ENCODE measurements around the gene CNGA3. TPM values are rescaled to one million over a fixed set of nuclear protein-coding genes. Genes with fewer than 3 reads are reported as not detected.
"Not testable (repeated sequence)": the region's sequence is repeated elsewhere in the genome, so short reads cannot be mapped to it uniquely, and the experiment has no call there.

Gene CNGA3
- polyA plus RNA-seq, 2 donors = 0.02 to 0.05 TPM

GRCh38 chr2:98403878-98404277, 57.6 kb downstream of the CNGA3 start:
- H3K4me1 ChIP-seq (ENCODE audit: control insufficient read depth in 2 of 2, insufficient read depth in 2 of 2, low read length in 1 of 2) = no peaks in the 10 kb centered on the region
- no peaks in the 10 kb centered on the region for H3K27me3 ChIP-seq (ENCODE audit: control insufficient read depth in 1 of 2, insufficient read depth in 2 of 2, low read length in 2 of 2)
- no peak overlapping the region for H3K27ac ChIP-seq (ENCODE audit: low read depth in 2 of 2, low read length in 1 of 2)
- no peak overlapping the region for H3K4me3 ChIP-seq (ENCODE audit: low read depth in 1 of 2, low read length in 2 of 2)
- no peaks in the 10 kb centered on the region for H3K9me3 ChIP-seq (ENCODE audit: control insufficient read depth in 2 of 2, insufficient read depth in 1 of 2, low read depth in 1 of 2, low read length in 1 of 2)
- H3K36me3 ChIP-seq (ENCODE audit: control insufficient read depth in 2 of 2, insufficient read depth in 2 of 2, low read length in 1 of 2) = no peaks in the 10 kb centered on the region

- Histone ChIP-seq H3K9me3 (ENCODE audit: control insufficient read depth in 2 of 2, insufficient read depth in 1 of 2, low read depth in 1 of 2, low read length in 1 of 2) (no peaks in the 10 kb centered on the region), H3K4me3 (ENCODE audit: low read depth in 1 of 2, low read length in 2 of 2) (no peak overlapping the region), H3K27me3 (ENCODE audit: control insufficient read depth in 1 of 2, insufficient read depth in 2 of 2, low read length in 2 of 2) (no peaks in the 10 kb centered on the region), H3K27ac (ENCODE audit: low read depth in 2 of 2, low read length in 1 of 2) (no peak overlapping the region), H3K4me1 (ENCODE audit: control insufficient read depth in 2 of 2, insufficient read depth in 2 of 2, low read length in 1 of 2) (no peaks in the 10 kb centered on the region), H3K36me3 (ENCODE audit: control insufficient read depth in 2 of 2, insufficient read depth in 2 of 2, low read length in 1 of 2) (no peaks in the 10 kb centered on the region)
- WGBS, 2 donors = 79 to 88% methylated on average over 2 of the region's 2 CpGs
These were observed 58.4 kb downstream of the CNGA3 start for GRCh38 chr2:98404556-98405250.

- H3K27ac ChIP-seq (ENCODE audit: low read depth in 2 of 2, low read length in 1 of 2) = no peak overlapping the region
- H3K4me3 ChIP-seq (ENCODE audit: low read depth in 1 of 2, low read length in 2 of 2) = no peak overlapping the region
- H3K9me3 ChIP-seq (ENCODE audit: control insufficient read depth in 2 of 2, insufficient read depth in 1 of 2, low read depth in 1 of 2, low read length in 1 of 2) = no peaks in the 10 kb centered on the region
- no peaks in the 10 kb centered on the region for H3K27me3 ChIP-seq (ENCODE audit: control insufficient read depth in 1 of 2, insufficient read depth in 2 of 2, low read length in 2 of 2)
- 85 to 88% methylated on average over 2 of the region's 2 CpGs for whole genome bisulfite sequencing, 2 donors
- H3K4me1 ChIP-seq (ENCODE audit: control insufficient read depth in 2 of 2, insufficient read depth in 2 of 2, low read length in 1 of 2) = no peaks in the 10 kb centered on the region
- H3K36me3 ChIP-seq (ENCODE audit: control insufficient read depth in 2 of 2, insufficient read depth in 2 of 2, low read length in 1 of 2) = no peaks in the 10 kb centered on the region
These were observed 59.0 kb downstream of the CNGA3 start for GRCh38 chr2:98405301-98405700.

- no peaks in the 10 kb centered on the region for H3K27me3 ChIP-seq (ENCODE audit: control insufficient read depth in 1 of 2, insufficient read depth in 2 of 2, low read length in 2 of 2)
- 74 to 77% methylated on average over 5 of the region's 5 CpGs for WGBS, 2 donors
- no peaks in the 10 kb centered on the region for H3K9me3 ChIP-seq (ENCODE audit: control insufficient read depth in 2 of 2, insufficient read depth in 1 of 2, low read depth in 1 of 2, low read length in 1 of 2)
- no peaks in the 10 kb centered on the region for H3K4me1 ChIP-seq (ENCODE audit: control insufficient read depth in 2 of 2, insufficient read depth in 2 of 2, low read length in 1 of 2)
- H3K27ac ChIP-seq (ENCODE audit: low read depth in 2 of 2, low read length in 1 of 2) = no peak overlapping the region
- no peaks in the 10 kb centered on the region for H3K36me3 ChIP-seq (ENCODE audit: control insufficient read depth in 2 of 2, insufficient read depth in 2 of 2, low read length in 1 of 2)
- no peak overlapping the region for H3K4me3 ChIP-seq (ENCODE audit: low read depth in 1 of 2, low read length in 2 of 2)
These were observed 61.9 kb downstream of the CNGA3 start for GRCh38 chr2:98408155-98408554.

GRCh38 chr2:98412751-98413458, 66.6 kb downstream of the CNGA3 start:
- H3K36me3 ChIP-seq (ENCODE audit: control insufficient read depth in 2 of 2, insufficient read depth in 2 of 2, low read length in 1 of 2) = no peaks in the 10 kb centered on the region
- H3K27ac ChIP-seq (ENCODE audit: low read depth in 2 of 2, low read length in 1 of 2) = no peak overlapping the region
- peaks cover 0 to 3% of the 10 kb centered on the region in 2 donors for H3K9me3 ChIP-seq (ENCODE audit: control insufficient read depth in 2 of 2, insufficient read depth in 1 of 2, low read depth in 1 of 2, low read length in 1 of 2)
- H3K27me3 ChIP-seq (ENCODE audit: control insufficient read depth in 1 of 2, insufficient read depth in 2 of 2, low read length in 2 of 2) = no peaks in the 10 kb centered on the region
- no peak overlapping the region for H3K4me3 ChIP-seq (ENCODE audit: low read depth in 1 of 2, low read length in 2 of 2)
- 26 to 41% methylated on average over 5 of the region's 5 CpGs for WGBS, 2 donors
- H3K4me1 ChIP-seq (ENCODE audit: control insufficient read depth in 2 of 2, insufficient read depth in 2 of 2, low read length in 1 of 2) = no peaks in the 10 kb centered on the region

- not testable (repeated sequence) for H3K36me3 ChIP-seq (ENCODE audit: control insufficient read depth in 2 of 2, insufficient read depth in 2 of 2, low read length in 1 of 2); H3K9me3 ChIP-seq (ENCODE audit: control insufficient read depth in 2 of 2, insufficient read depth in 1 of 2, low read depth in 1 of 2, low read length in 1 of 2); H3K4me3 ChIP-seq (ENCODE audit: low read depth in 1 of 2, low read length in 2 of 2); H3K27ac ChIP-seq (ENCODE audit: low read depth in 2 of 2, low read length in 1 of 2); H3K4me1 ChIP-seq (ENCODE audit: control insufficient read depth in 2 of 2, insufficient read depth in 2 of 2, low read length in 1 of 2); H3K27me3 ChIP-seq (ENCODE audit: control insufficient read depth in 1 of 2, insufficient read depth in 2 of 2, low read length in 2 of 2)
- 77 to 87% methylated on average over 7 of the region's 7 CpGs for WGBS, 2 donors
These were observed 68.0 kb downstream of the CNGA3 start for GRCh38 chr2:98414246-98414645.

- H3K9me3 ChIP-seq (ENCODE audit: control insufficient read depth in 2 of 2, insufficient read depth in 1 of 2, low read depth in 1 of 2, low read length in 1 of 2) = not testable (repeated sequence)
These were observed 69.5 kb downstream of the CNGA3 start for GRCh38 chr2:98415719-98416248.

GRCh38 chr2:98416383-98417159, 70.3 kb downstream of the CNGA3 start:
- 84 to 87% methylated on average over 2 of the region's 2 CpGs for WGBS, 2 donors
- Histone ChIP-seq H3K4me3 (ENCODE audit: low read depth in 1 of 2, low read length in 2 of 2) (no peak overlapping the region), H3K4me1 (ENCODE audit: control insufficient read depth in 2 of 2, insufficient read depth in 2 of 2, low read length in 1 of 2) (no peaks in the 10 kb centered on the region), H3K27me3 (ENCODE audit: control insufficient read depth in 1 of 2, insufficient read depth in 2 of 2, low read length in 2 of 2) (no peaks in the 10 kb centered on the region), H3K36me3 (ENCODE audit: control insufficient read depth in 2 of 2, insufficient read depth in 2 of 2, low read length in 1 of 2) (no peaks in the 10 kb centered on the region), H3K27ac (ENCODE audit: low read depth in 2 of 2, low read length in 1 of 2) (no peak overlapping the region), H3K9me3 (ENCODE audit: control insufficient read depth in 2 of 2, insufficient read depth in 1 of 2, low read depth in 1 of 2, low read length in 1 of 2) (peaks cover 0 to 3% of the 10 kb centered on the region in 2 donors)

More at GRCh38 chr2:98415719-98416248, 69.5 kb downstream of the CNGA3 start:
- H3K36me3 ChIP-seq (ENCODE audit: control insufficient read depth in 2 of 2, insufficient read depth in 2 of 2, low read length in 1 of 2); H3K27me3 ChIP-seq (ENCODE audit: control insufficient read depth in 1 of 2, insufficient read depth in 2 of 2, low read length in 2 of 2); H3K4me1 ChIP-seq (ENCODE audit: control insufficient read depth in 2 of 2, insufficient read depth in 2 of 2, low read length in 1 of 2); H3K4me3 ChIP-seq (ENCODE audit: low read depth in 1 of 2, low read length in 2 of 2); H3K27ac ChIP-seq (ENCODE audit: low read depth in 2 of 2, low read length in 1 of 2): not testable (repeated sequence)
- WGBS, 2 donors = 92% methylated on average over 9 of the region's 9 CpGs

- H3K27ac ChIP-seq (ENCODE audit: low read depth in 2 of 2, low read length in 1 of 2) = no peak overlapping the region
- H3K9me3 ChIP-seq (ENCODE audit: control insufficient read depth in 2 of 2, insufficient read depth in 1 of 2, low read depth in 1 of 2, low read length in 1 of 2) = peaks cover 0 to 1% of the 10 kb centered on the region in 2 donors
- H3K4me1 ChIP-seq (ENCODE audit: control insufficient read depth in 2 of 2, insufficient read depth in 2 of 2, low read length in 1 of 2) = no peaks in the 10 kb centered on the region
- H3K27me3 ChIP-seq (ENCODE audit: control insufficient read depth in 1 of 2, insufficient read depth in 2 of 2, low read length in 2 of 2) = no peaks in the 10 kb centered on the region
- 71 to 73% methylated on average over 2 of the region's 2 CpGs for WGBS, 2 donors
- H3K4me3 ChIP-seq (ENCODE audit: low read depth in 1 of 2, low read length in 2 of 2) = no peak overlapping the region
- no peaks in the 10 kb centered on the region for H3K36me3 ChIP-seq (ENCODE audit: control insufficient read depth in 2 of 2, insufficient read depth in 2 of 2, low read length in 1 of 2)
These were observed 73.3 kb downstream of the CNGA3 start for GRCh38 chr2:98419544-98419943.
